GM18511 (cell line): ENCODE measurements around the gene ARL8A.
"Not testable (repeated sequence)": the region's sequence is repeated elsewhere in the genome, so short reads cannot be mapped to it uniquely, and the experiment has no call there.

ENCODE experiments used
- ATAC-seq: cut with Tn5 transposase; IDR thresholded peaks from one replicate; pipeline ENCODE4 v1.9.1; 2021; ENCODE audit warnings: mild to moderate bottlenecking, moderate library complexity; ENCODE audit not compliant: unreplicated experiment

Gene ARL8A

DNA sequence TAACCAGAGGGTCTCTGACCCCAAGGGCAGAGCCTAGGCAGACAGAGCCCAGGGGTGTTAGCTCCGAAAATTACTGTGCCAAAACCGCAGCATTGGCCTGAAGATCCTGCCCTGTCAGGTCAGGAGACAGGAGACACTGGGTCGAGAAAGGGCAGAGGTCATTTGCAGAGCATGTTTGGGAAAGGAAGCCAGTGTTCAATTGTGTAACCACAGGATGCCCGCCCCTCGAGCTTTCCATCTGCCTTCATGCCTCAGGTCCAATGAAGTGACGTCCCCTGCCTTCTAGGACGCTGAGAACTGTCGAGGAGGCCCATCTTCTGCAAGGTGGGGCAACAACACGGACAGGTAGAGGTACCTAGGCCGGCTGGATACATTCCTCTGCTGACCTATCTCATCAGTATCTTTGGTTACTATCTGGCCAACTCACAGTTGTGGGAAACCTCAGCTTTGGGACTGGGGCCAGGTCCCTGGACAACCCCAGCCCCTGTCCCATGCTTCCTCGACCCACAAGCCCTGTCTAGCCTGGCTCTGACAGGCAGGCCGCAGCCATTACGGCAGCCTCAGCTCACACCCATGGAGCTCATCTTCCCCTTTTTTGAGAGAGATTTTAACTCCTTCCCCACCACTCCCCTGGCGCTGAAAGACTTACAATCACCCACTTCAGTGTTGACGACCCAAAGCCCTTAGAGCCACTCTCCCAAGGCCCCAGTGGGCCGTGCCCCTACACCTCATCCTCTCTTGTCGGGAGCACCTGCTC is 1.3 kb downstream of the ARL8A start:
- ATAC-seq: peak; percentile 29

DNA sequence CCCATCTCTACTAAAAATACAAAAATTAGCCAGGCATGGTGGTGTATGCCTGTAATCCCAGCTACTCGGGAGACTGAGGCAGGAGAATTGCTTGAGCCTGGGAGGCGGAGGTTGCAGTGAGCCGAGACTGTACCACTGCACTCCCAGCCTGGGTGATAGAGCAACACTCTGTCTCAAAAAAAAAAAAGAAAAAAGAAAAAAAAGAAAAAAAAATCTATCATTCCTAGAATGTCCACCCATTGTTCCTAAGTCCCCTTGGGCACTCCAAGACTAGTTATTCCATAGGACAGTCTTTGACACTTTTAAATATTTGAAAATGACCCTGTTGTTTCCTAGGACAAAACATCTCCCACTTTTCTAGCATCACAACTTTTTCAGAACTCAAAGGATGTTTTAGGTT is 3.1 kb downstream of the ARL8A start:
- not testable (repeated sequence) for ATAC-seq

DNA sequence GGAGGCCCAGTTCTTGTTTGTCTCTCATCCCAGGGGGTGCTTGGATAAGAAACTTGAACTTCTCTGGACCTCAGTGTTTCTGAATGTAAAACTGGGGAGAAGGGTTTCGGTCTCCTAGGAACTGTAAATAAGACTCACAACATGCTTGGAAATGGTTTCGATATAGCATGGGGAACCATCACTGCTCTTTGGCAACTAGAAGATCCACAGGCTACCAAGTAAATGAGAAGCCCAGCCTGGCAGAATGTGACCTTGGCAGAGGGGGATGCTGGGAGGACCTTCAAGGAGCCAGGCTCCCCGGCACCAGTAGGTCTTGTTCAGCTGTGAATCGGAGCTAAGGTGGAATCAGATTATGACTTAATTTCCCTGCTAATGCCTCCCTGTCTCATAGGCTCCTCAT is 3.7 kb downstream of the ARL8A start:
- no peak for ATAC-seq

DNA sequence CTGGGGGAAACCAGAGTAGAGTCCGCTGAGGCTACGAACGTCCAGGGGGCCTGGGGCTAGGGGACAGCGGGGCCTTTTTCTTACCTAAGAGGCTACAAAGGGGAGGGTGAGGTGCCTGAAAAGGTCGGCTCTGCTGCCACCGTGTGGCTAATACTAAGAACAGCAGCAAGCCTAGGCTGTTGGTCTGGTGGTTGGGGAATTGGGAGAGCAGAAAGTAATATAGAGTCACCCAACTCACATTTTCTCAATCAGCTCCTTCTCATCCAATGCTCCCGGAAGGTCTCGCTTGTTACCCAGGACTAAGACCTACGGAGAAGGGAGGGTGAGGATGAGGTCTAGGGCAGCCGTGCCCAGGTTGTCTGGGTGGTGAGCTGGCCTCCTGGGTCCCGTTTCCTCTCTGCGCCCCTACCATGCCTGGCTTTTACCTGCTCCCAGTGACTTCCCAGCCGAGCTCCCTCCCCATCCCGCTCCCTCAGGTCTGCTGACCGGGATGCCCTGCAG is 9.3 kb downstream of the ARL8A start:
- peak; percentile 60 for ATAC-seq

DNA sequence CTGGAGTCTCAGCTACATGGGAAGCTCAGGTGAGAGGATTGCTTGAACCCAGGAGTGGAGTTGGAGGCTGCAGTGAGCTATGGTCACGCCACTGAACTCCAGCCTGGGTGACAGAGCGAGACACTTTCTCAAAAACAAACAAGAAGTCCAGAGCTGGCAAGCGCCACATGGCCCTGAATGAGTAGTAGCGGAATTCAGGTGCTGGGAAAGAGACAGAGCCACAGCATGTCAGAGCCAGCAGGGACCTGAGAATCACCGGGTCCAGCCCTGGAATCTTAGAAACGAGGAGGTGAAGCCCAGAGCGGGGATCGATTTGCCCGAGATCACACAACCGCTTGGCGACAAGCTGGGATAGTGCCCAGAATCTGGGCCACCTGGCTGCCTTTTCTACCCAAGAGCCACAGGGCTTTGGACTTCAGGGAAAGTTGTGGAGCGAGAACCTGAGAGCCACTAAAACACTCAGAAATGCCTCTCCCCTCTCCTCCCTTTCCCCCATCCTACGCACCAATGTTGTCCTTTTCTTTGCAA is 9.8 kb downstream of the ARL8A start:
- no peak for ATAC-seq

DNA sequence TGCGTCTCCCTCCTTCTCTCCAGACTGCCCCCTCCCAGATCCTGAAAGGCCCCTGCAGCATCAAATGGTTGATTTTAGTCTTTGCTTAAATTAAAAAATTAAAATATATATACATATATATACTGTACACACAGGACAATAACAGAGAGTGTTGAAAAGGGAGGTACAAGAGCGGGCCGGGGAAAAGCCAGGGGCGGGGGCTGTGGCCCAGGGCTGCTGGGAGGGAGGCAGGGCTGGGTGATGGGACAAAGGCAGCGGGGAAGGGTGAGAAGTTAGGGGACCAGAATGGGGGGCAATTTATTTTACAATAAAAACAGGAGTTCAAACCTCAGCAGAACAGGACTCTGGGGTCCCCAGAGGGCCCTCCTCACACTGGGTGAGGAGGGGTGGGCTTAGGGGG is 10.5 kb downstream of the ARL8A start:
- no peak for ATAC-seq

DNA sequence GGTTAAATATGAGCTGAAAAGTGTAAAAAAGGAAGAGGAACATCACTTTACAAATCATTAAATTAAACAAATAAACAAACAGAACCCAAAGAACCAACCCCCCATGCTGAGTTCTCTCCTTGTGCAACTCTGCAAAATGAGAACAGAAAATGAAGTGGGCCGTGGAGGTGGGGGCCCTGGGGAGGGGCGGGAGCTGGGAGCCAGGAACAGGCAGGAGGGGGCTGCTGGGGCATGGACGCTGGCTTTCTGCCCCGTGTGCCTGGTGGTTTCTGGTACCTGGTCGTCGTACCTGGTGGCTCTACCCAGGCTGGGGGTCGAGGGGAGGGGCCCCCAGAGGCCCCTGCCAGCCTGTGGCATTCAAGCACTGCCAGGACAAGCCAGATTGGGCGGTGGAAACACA is 11.0 kb downstream of the ARL8A start:
- ATAC-seq: no peak

DNA sequence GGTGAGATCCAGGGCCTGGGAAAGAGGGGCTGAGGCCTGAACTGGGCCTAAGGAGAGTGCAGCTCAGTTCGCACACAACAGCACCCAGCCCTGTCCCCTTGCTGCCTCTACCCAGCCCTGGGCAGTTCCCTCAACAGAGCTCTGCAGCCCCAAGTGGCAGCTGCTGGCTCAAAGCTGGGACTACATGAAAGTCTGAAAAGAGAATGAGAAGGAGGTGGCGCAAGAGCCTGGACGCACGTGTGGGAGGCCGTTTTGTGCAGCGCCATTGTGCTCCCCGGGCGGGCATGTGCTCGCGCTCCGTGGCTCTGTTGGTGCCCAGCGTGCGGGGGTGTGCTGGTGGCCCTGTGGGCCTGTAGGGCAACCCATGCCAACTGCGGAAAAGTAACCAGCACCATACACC is 11.5 kb downstream of the ARL8A start:
- ATAC-seq: no peak

DNA sequence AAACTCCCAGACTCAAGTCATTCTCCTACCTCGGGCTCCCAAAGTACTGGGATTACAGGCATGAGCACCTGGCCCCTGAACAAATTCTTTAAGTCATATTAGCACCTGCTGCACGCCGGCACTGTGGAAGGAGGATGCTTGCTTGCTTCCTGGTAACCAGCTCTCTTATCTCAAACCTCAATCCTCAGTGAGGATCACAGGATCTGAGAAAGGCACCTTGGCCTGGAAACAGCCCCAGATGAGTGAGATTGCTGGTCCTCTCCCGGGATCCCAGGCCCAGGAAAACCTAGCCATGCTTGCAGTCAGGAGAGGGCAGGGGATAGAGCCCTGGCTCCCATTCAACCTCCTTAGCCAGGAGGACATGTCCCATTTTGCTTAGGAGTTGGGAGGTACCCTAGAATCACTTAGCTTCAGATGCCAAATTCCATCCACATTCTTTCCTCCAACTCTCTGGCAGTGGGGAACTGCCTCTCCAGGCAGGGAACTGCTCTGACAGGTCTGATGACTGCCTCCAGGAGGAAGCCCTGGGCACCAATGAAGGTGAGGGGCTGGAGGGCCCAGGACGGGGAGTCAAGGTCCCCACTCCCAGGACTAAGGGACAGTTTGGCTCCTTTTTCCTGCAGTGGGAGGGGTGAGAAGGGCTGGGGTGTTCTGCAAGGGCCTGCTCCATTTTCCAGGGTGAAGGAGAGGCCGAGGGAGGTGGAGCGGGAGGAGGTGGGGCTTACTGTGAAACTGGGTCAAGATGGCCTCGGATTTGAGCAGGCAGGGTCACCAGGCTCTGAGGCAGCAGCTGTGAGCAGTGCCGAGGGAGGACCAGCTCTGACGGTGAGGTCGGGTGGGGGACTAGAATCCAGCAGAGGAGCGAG is 12.3 kb downstream of the ARL8A start:
- no peak for ATAC-seq

DNA sequence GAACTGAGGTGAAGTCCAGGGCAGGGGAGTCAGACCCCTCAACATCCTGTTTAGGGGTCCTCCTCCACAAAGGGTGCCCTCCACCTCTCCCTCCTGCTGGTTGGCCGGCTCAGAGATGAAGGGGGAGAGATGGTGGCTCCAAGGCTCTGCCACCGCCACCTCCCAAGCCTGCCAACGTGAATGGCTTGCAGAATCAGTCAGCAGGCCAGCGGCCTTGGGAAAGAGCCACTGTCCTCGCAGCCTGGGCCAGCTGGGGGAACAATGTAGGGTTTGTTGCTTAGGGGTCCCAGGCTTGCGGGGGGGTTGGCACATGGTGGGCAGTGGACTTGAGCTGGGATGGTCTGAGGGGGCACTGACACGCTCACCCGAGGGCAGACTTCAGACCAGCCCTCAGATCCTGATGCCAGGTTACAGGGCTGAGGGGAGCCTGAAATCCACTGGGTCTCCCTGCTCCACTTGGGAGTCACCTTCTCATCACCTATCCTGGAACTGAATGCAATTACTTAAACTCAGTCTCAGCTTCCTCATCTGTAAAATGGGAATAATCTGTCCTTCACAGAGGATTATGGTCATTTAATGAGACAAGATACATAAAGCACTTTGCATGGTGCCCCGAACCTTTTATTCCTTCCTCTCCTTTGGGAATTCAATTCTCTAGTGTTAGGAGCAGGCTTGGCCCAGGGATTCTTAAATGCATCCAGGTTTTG is 13.6 kb downstream of the ARL8A start:
- no peak for ATAC-seq

DNA sequence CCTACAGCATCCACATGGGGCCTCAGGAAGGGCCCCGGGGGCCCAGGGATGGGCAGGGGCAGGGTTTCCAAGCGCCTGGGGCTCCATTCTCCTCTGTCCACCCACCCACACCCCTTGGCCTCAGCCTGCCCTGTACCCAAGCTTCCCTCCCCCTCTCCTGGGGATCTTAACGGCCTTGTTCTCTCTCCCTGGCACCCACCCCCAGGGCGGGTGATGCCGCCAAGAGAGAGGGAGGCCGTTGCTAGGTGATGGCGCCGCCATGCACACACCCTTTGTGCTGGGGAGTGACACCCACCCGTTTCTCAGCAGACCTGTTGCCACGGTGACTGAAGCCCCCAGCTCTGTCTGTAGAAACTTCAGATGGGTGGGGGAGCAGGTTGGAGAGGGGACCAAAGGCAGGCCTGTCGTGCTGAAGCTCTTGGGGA is 14.2 kb downstream of the ARL8A start:
- no peak for ATAC-seq

DNA sequence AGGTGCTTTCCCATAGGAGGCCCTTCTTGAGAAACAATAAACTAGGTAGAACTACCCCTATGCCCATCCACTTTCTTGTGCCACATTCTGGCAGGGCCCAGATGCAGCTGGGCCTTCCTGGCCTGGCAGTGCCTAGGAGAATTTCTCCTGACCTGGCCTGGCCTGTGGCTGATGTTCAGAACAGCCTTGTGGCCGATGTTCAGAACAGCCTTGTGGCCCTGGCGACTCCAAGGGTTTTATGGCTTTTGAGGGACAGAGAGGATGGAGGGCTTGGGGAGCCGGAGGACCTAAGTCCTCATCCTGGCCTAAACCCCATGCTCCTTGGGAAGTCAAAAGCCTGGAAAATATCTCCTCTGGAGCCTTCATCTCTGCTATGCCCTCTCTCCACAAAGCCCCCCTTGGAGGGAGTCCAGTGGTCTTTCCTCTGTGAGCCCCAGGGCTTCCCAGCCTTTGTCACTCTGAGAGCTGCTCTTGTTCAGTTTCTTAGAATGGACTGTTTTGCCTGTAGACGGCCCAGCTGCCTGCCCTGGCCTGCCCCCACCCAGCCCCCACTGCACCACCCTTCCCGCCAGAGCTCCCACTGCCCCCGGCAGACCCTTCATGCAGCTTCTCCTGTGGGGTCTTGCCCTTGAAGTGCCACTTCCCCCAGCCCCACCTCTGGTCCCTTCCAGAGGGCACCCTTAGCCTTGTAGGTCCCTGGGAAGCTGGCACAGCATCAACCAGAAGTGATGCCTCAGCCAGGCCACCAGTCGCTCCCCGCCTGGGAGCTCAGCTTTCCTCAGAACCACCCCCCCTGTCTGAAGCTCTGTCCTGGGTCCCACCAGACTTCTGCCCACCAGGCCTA is 14.9 kb downstream of the ARL8A start:
- ATAC-seq: no peak

DNA sequence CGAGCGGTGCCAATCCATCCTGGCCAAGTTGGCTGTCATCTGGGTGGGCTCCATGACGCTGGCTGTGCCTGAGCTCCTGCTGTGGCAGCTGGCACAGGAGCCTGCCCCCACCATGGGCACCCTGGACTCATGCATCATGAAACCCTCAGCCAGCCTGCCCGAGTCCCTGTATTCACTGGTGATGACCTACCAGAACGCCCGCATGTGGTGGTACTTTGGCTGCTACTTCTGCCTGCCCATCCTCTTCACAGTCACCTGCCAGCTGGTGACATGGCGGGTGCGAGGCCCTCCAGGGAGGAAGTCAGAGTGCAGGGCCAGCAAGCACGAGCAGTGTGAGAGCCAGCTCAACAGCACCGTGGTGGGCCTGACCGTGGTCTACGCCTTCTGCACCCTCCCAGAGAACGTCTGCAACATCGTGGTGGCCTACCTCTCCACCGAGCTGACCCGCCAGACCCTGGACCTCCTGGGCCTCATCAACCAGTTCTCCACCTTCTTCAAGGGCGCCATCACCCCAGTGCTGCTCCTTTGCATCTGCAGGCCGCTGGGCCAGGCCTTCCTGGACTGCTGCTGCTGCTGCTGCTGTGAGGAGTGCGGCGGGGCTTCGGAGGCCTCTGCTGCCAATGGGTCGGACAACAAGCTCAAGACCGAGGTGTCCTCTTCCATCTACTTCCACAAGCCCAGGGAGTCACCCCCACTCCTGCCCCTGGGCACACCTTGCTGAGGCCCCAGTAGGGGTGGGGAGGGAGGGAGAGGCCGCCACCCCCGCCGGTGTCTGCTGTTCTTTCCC is 16.5 kb downstream of the ARL8A start:
- no peak for ATAC-seq

DNA sequence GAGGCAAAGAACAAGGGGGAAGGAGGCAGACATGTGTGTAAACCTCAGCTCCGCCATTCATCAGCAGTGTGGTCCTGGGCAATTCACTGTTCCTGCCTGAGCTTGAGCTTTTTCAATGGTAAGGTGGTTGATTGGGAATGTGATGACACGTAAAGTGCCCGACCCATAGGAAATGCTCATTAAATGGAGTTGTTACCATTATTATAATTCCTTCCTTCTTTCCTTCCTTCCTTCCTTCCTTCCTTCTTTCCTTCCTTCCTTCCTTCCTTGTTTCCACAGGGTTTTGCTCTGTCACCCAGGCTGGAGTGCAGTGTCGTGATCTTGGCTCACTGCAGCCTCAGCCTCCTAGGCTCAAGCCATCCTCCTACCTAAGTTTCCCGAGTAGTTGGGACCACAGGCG is 17.5 kb downstream of the ARL8A start:
- ATAC-seq: no peak

DNA sequence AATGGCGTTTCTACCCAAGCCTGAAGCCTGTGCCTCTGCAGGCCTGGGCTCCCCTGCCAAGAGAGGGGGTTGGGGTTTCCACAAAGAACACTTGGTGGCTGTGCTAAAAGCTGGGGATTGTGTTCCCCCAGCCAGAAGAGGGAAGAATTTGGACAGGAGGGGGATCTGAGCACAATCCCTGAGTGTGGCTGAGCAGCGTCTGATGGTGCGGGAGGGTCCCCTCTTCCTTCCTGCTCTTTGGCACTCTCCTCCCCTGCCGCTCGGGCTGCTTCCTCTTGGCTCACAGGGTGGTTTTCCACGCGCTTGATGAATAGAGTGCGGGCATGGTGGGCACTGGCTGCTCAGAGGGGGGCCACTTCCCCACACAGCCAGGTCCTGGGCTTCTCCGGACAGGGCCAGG is 18.1 kb downstream of the ARL8A start:
- no peak for ATAC-seq

DNA sequence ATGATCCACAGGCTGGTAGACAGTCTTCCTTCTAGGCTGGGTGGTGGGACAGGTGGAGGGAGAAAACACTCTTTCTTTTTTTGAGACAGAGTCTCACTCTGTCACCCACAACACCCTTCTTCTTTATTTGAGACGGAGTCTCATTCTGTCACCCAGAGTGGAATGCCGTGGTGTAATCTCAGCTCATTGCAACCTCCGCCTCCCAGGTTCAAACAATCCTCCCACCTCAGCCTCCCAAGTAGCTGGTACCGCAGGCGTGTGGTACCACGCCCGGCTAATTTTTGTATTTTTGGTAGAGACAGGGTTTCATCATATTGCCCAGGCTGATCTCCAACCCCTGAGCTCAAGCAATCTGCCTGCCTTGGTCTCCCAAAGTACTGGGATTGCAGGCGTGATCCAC is 18.9 kb downstream of the ARL8A start:
- ATAC-seq: no peak

DNA sequence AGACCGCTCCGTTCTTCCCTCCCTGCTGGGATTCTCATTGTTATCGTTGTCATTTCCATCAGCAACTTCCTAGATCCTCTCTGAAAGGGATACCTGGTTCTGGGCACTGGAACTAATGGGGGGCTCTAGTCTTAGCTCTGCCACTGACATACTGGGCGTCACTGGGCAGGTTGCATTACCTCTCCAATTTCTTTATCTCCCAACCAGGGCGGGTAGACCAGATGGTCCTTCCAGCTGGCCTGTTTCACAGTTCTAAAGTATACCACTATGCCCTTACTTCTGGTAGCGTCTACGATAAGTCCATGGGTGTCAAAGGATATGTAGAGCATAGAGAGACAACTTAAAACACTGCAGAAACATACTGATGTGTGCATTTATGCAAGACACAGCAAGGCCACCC is 20.4 kb downstream of the ARL8A start:
- no peak for ATAC-seq

DNA sequence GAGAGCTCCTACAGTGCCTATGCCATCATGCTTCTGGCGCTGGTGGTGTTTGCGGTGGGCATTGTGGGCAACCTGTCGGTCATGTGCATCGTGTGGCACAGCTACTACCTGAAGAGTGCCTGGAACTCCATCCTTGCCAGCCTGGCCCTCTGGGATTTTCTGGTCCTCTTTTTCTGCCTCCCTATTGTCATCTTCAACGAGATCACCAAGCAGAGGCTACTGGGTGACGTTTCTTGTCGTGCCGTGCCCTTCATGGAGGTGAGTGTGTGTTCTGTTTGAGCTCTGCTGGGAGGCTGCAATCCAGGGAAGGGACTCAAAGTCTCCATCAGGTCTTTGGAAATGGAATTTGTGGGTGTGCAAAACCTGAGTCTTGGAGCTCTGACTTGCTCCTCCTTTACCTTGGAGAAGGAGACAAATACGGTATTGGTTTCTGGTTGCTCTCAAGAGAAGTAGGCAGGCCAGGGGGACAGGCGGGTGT is 21.2 kb downstream of the ARL8A start:
- ATAC-seq: no peak

DNA sequence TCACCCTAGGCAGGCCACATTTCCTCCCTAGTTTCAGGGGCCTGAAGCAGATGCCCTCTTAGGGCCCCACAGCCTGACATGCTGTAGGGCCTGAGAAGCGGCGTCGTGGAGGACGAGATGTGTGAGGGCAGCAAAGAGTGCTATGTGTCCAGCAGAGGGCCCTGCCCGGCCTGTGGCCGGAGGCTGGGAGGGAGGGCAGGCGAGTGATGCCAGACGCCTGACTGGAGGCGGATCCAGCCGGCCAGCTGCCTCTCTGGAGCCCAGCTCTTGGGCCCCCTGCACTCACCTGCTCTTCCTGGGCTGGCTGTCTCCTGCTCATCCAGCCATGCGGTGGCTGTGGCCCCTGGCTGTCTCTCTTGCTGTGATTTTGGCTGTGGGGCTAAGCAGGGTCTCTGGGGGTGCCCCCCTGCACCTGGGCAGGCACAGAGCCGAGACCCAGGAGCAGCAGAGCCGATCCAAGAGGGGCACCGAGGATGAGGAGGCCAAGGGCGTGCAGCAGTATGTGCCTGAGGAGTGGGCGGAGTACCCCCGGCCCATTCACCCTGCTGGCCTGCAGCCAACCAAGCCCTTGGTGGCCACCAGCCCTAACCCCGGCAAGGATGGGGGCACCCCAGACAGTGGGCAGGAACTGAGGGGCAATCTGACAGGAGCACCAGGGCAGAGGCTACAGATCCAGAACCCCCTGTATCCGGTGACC is 21.8 kb downstream of the ARL8A start, which contains the start of gene GPR37L1:
TSS of gene GPR37L1 (plus strand) at position 279 of the 697 bp plus-strand sequence. CDS start at position 326, 47 bp downstream.
- ATAC-seq: no peak
